Ovary (tissue), 9 donors: ENCODE results near the gene XXYLT1. TPM values are rescaled to one million over a fixed set of nuclear protein-coding genes. Genes with fewer than 3 reads are reported as not detected.

Experiments used
- DNase-seq, 5 donors: peaks; one replicate each; pipeline ENCODE4 v3.0.0-alpha.2; 2019 to 2020
- H3K27ac ChIP-seq, 2 donors: fragments of 200-600 bp; one replicate each; pipeline versions ENCODE4 v1.5.1 to v1.8.0; 2019 to 2022
- H3K27me3 ChIP-seq: fragments of 200-600 bp; one replicate; pipeline ENCODE4 v1.8.0; 2022
- H3K36me3 ChIP-seq: fragments of 200-600 bp; sonication (generic); one replicate; pipeline ENCODE4 v1.5.1; 2019
- H3K4me1 ChIP-seq: one replicate; pipeline ENCODE4 v1.8.1; 2013; ENCODE audit warnings: mild to moderate bottlenecking, moderate library complexity; ENCODE audit not compliant: insufficient read depth
- H3K4me3 ChIP-seq: fragments of 200-600 bp; sonication (generic); one replicate; pipeline ENCODE4 v1.5.1; 2017
- H3K9me3 ChIP-seq, 2 donors: fragments of 200-600 bp in 1 of 2; sonication (generic) in 1 of 2; one replicate each; pipeline versions ENCODE4 v1.5.1 to v1.8.1; 2013 to 2019; ENCODE audit warnings: mild to moderate bottlenecking in 1 of 2, moderate library complexity in 1 of 2
- CTCF ChIP-seq, 3 donors: fragments of 450-650 bp in 2 of 3; fragments of 200-600 bp in 1 of 3; IDR thresholded peaks; one replicate each; pipeline versions ENCODE4 v1.5.1 to v1.8.0; 2016 to 2022; ENCODE audit warnings: antibody characterized with exemption in 3 of 3, mild to moderate bottlenecking in 1 of 3
- EP300 ChIP-seq: sonication (generic); formaldehyde crosslinking; IDR thresholded peaks from one replicate; pipeline ENCODE4 v1.6.1; 2017; ENCODE audit warnings: antibody characterized with exemption
- POLR2A ChIP-seq: fragments of 450-650 bp; IDR thresholded peaks from one replicate; pipeline ENCODE4 v1.6.1; 2017; ENCODE audit warnings: antibody characterized with exemption, mild to moderate bottlenecking, moderate library complexity
- WGBS, 3 donors: extraction: QIAGEN DNeasy Blood & Tissue Kit in 1 of 3; methylation state at CpG; one replicate each; pipeline versions ENCODE4 v1.1.5 to v1.1.7; 2013 to 2017; 5-methylcytosine and 5-hydroxymethylcytosine counted together
- intact Hi-C, 4 donors: fragments of 100-400 bp; cut with DNase I; formaldehyde crosslinking; loops; one replicate each; pipeline versions ENCODE4 v1.11.0 to v1.15.1; 2022 to 2023
- polyA plus RNA-seq, 2 donors: library from polyadenylated mRNA; stranded (reverse); fragments of 200-250 nt in 1 of 2; fragments of 350-450 nt in 1 of 2; fragmentation: Illumina TruSeq in 1 of 2; extraction: RNeasy Lipid Tissue Mini Kit (QIAGEN cat#74804) in 1 of 2; gene quantifications; one replicate each; pipeline ENCODE4 v1.2.3, GENCODE V29; 2013 to 2014
- total RNA-seq, 7 donors: library from RNA; depleted of rRNA in 2 of 7; stranded (reverse); fragments of >200 nt in 2 of 7; fragmentation: NEBNext Ultra II Directional in 3 of 7; extraction: Animal tissue kit (Norgen Biotek cat#: 25700) in 3 of 7; gene quantifications; one replicate each; pipeline versions ENCODE4 v1.1.0 to v1.2.4, GENCODE V29; 2016 to 2023
- donor health status: DM: no; HTN: no; CAD: no; lungs with moderate emphysema.
- donor health status: DM: no; HTN: no; CAD: no.
- donor health status: Bipolar disorder and iron deficiency.
- donor health status: DM: yes; HTN: yes; CAD: no.
- donor health status: DM: no; HTN: no; CAD: no.
- donor health status: DM: yes; HTN: yes; CAD: no.

The XXYLT1 gene
- total and polyA plus RNA-seq, 9 donors: 5.6 to 13.6 (median 10.2) TPM

GRCh38 chr3:195265363-195265976 is 5.5 kb downstream of the XXYLT1 start:
- no peaks in the 10 kb centered on the region for H3K36me3 ChIP-seq
- TF ChIP-seq POLR2A: no peak
- no peak for TF ChIP-seq EP300
- no peak for TF ChIP-seq CTCF (IDR thresholded peaks at IDR 0.05)
- intact Hi-C loops: no loop called here
- 94 to 96% (median 94%) methylated on average over 13 of the region's 13 CpGs for WGBS, 3 donors
- no peaks in the 10 kb centered on the region for H3K27me3 ChIP-seq
- H3K4me1 ChIP-seq: peaks cover 1% of the 10 kb centered on the region
- no peak overlapping the region for H3K27ac ChIP-seq
- no peak overlapping the region for H3K4me3 ChIP-seq
- H3K9me3 ChIP-seq: no peaks in the 10 kb centered on the region
- peak in 1 of 5 donors; percentile 15 for DNase-seq

GRCh38 chr3:195263925-195264600 is 6.9 kb downstream of the XXYLT1 start:
- WGBS, 3 donors: 92 to 95% (median 93%) methylated on average over 10 of the region's 10 CpGs
- no peaks in the 10 kb centered on the region for H3K36me3 ChIP-seq
- TF ChIP-seq CTCF (IDR thresholded peaks at IDR 0.05) (no peak), EP300 (no peak), POLR2A (no peak)
- peak in 1 of 5 donors; percentile 11 for DNase-seq
- H3K4me3 ChIP-seq: no peak overlapping the region
- no peaks in the 10 kb centered on the region for H3K27me3 ChIP-seq
- H3K4me1 ChIP-seq: peaks cover 2% of the 10 kb centered on the region
- H3K9me3 ChIP-seq: no peaks in the 10 kb centered on the region
- H3K27ac ChIP-seq: no peak overlapping the region
- intact Hi-C loops: no loop called here

GRCh38 chr3:195263193-195263924 is 7.6 kb downstream of the XXYLT1 start:
- Histone ChIP-seq H3K4me3 (no peak overlapping the region), H3K27me3 (no peaks in the 10 kb centered on the region), H3K36me3 (no peaks in the 10 kb centered on the region), H3K4me1 (peaks cover 7% of the 10 kb centered on the region), H3K9me3 (no peaks in the 10 kb centered on the region), H3K27ac (no peak overlapping the region)
- intact Hi-C loops: no loop called here
- whole genome bisulfite sequencing, 3 donors: 77 to 80% (median 78%) methylated on average over 11 of the region's 11 CpGs
- no peak for TF ChIP-seq POLR2A
- TF ChIP-seq EP300: no peak
- no peak for TF ChIP-seq CTCF (IDR thresholded peaks at IDR 0.05)
- DNase-seq: peak in 1 of 5 donors; percentile 6

- intact Hi-C loops: loop anchor here in 1 of 4 donors (2.0 kb wide), 1 partner anchor 575 kb away; no protein-coding TSS in a partner anchor
- DNase-seq: no peak
- Histone ChIP-seq H3K4me1 (peaks cover 7% of the 10 kb centered on the region), H3K27me3 (no peaks in the 10 kb centered on the region), H3K36me3 (no peaks in the 10 kb centered on the region), H3K27ac (no peak overlapping the region), H3K4me3 (no peak overlapping the region), H3K9me3 (no peaks in the 10 kb centered on the region)
- no peak for TF ChIP-seq POLR2A
- no peak for TF ChIP-seq EP300
- 96 to 100% (median 100%) methylated on average over 2 of the region's 2 CpGs for WGBS, 3 donors
Observed at GRCh38 chr3:195261925-195262324, 9.0 kb downstream of the XXYLT1 start.
